ENCODE measurements around the gene SGTA.
A peak's percentile ranks its signal among the peaks of the same experiment; 100 is the strongest.

SGTA gene

DNA sequence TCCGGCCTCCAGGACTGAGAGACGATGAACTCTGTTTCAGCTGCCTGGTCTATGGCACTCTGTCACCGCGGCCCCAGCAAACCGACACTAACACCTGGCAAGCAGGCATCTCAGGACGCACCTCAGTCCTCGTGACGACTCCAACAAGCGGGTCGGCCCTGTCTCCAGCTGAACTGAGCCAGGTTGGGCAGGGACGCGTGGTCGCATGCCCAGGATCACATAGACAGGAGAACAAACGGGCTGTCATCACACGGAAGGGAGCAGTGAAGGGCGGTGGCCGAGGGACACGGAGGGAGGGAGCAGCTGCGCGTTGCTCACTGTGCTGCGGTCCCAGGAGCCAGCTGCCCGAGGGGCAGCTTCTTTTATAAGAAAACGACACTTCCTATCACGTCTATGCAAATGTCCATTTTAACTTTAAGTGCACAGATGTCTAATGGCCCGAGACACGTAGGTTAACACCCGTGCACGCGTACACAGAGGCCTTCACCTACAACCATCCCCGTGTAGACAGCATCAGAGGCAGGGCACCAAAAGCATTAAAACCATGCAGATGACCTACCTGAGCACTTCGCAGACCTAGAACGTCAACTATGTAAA is 8.9 kb downstream of the SGTA start:
- Histone ChIP-seq H3K27ac (ENCODE audit: low read depth, low read length) (no peak overlapping the region), H3K9ac (ENCODE audit: low read length) (no peak overlapping the region), H3K4me1 (ENCODE audit: insufficient read depth, low read length) (peaks cover 13% of the 10 kb centered on the region), H3K9me3 (ENCODE audit: low read length) (no peaks in the 10 kb centered on the region), H3K27me3 (ENCODE audit: control insufficient read depth in 1 of 2, insufficient read depth in 2 of 2, low read length in 2 of 2) (no peaks in the 10 kb centered on the region), H3K4me3 (ENCODE audit: low read depth in 1 of 2, low read length in 2 of 2) (no peak overlapping the region), H3K36me3 (ENCODE audit: insufficient read depth, low read length) (no peaks in the 10 kb centered on the region)

DNA sequence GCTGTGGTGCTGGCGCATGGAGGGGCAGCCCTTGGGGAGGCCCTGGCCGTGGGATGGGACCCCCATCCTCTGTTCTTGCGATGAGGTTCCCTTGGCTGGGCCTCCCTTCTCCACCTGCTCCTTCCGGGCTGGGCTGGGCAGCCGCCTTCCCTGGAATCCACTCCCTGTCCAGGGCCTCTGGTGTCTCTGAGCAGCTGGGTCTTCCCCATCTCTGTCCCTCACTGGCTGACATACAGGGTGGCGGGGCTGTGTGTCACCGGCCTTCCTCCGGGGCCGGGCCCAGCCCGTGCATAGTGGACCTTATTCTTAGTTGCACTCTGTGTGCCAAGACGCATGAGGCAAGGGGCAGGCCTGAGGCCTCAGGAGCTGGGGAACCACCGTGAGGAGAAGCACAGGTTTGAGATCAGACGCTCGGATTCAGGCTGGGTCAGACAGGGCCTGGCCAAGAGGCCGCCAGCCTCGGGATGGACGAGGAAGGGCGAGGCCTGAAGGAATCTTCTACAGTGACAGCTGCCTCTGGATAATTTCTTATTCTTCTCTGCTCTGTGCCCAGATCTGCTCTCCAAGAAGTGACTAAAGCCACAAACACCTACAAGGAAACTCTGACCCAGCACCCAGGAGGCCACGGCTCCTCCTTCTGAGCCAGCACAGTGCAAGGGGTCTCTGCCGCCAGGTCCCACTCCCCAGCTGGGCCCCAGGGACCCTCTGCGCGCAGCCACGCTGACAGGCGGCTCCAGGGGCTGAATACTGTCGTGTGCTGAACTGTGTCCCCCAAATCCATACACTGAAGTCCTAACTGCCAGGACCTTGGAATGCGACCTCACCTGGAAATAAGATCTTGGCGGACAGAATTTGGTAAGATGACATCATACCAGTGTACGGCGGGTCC is 11.0 kb downstream of the SGTA start:
- no peaks in the 10 kb centered on the region for H3K9me3 ChIP-seq (ENCODE audit: low read length)
- H3K27me3 ChIP-seq (ENCODE audit: control insufficient read depth in 1 of 2, insufficient read depth in 2 of 2, low read length in 2 of 2), result no peaks in the 10 kb centered on the region
- H3K36me3 ChIP-seq (ENCODE audit: insufficient read depth, low read length), result peaks cover 13% of the 10 kb centered on the region
- H3K9ac ChIP-seq (ENCODE audit: low read length), result no peak overlapping the region
- H3K4me1 ChIP-seq (ENCODE audit: insufficient read depth, low read length), result peaks cover 13% of the 10 kb centered on the region
- no peak overlapping the region for H3K27ac ChIP-seq (ENCODE audit: low read depth, low read length)
- H3K4me3 ChIP-seq (ENCODE audit: low read depth in 1 of 2, low read length in 2 of 2), result no peak overlapping the region

DNA sequence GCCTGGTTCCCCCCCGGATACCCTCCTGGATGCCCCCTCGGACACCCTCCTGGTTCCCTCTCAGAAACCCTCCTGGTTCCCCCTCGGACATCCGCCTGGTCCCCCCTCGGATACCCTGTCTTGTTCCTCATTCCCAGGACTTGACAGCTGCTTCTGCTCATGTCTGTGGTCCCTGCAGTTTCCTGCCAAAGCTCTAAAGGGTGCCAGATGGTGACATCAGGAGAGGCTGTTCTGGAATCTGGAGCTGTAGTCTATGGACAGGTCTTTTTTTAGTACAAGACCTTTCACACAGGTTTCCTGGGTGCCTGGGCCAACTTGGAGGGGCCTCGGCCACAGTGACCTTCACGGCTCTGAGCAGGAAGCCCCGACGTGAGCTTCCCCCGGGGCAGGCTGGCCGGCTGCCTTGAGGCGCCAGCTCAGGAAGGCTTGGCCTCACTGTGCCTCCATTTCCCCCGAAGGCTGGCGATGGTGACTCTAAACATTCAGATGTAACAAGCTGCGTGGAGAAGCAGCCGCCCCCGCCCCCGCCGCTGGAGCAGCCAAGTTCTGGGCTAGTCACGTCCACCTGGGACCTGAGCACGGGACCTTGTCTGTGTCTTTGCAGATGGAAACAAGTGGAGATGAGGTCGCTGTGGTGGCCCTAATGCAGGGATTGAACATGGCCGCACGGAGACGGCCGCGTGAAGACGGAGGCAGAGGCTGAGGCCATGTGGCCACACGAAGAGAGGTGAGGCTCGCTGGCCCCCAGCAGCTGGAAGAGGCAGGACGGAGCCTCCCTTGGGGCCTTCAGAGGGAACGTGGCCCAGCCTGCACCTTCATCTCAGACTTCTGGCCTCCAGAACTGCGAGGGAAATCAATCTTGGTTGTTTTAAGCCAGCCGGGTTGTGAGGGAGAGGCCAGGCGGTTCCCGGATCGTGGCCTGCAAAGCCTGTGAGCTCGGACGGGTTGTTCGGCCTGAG is 12.7 kb downstream of the SGTA start:
- peaks cover 23% of the 10 kb centered on the region for H3K36me3 ChIP-seq (ENCODE audit: insufficient read depth, low read length)
- H3K4me1 ChIP-seq (ENCODE audit: insufficient read depth, low read length), result peaks cover 13% of the 10 kb centered on the region
- H3K27ac ChIP-seq (ENCODE audit: low read depth, low read length), result peak overlapping the region; percentile 58
- H3K9me3 ChIP-seq (ENCODE audit: low read length), result no peaks in the 10 kb centered on the region
- no peak overlapping the region for H3K4me3 ChIP-seq (ENCODE audit: low read depth in 1 of 2, low read length in 2 of 2)
- H3K27me3 ChIP-seq (ENCODE audit: control insufficient read depth in 1 of 2, insufficient read depth in 2 of 2, low read length in 2 of 2), result no peaks in the 10 kb centered on the region
- no peak overlapping the region for H3K9ac ChIP-seq (ENCODE audit: low read length)

DNA sequence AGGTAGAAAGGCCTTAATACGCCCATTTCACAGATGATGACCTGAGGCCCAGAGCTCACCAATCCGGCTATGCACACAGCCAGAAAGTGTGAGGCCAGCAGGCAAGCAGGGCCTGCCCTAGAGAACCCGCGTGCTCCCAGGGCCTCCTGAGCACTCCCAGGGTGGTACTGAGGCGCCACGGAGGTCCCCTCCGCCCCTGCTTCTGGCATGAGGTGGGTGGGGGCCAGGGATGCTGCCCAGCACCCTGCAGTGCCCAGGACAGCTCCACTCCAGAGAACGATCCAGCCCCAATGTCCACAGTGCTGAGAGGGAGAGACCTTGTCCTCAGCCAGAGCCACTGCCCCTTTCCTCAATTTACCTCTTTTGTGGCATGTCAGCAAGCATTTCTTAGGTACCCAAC is 13.9 kb downstream of the SGTA start:
- H3K9me3 ChIP-seq (ENCODE audit: low read length), result no peaks in the 10 kb centered on the region
- no peak overlapping the region for H3K27ac ChIP-seq (ENCODE audit: low read depth, low read length)
- H3K4me1 ChIP-seq (ENCODE audit: insufficient read depth, low read length), result peaks cover 5% of the 10 kb centered on the region
- no peak overlapping the region for H3K4me3 ChIP-seq (ENCODE audit: low read depth in 1 of 2, low read length in 2 of 2)
- peaks cover 33% of the 10 kb centered on the region for H3K36me3 ChIP-seq (ENCODE audit: insufficient read depth, low read length)
- no peak overlapping the region for H3K9ac ChIP-seq (ENCODE audit: low read length)
- H3K27me3 ChIP-seq (ENCODE audit: control insufficient read depth in 1 of 2, insufficient read depth in 2 of 2, low read length in 2 of 2), result no peaks in the 10 kb centered on the region

DNA sequence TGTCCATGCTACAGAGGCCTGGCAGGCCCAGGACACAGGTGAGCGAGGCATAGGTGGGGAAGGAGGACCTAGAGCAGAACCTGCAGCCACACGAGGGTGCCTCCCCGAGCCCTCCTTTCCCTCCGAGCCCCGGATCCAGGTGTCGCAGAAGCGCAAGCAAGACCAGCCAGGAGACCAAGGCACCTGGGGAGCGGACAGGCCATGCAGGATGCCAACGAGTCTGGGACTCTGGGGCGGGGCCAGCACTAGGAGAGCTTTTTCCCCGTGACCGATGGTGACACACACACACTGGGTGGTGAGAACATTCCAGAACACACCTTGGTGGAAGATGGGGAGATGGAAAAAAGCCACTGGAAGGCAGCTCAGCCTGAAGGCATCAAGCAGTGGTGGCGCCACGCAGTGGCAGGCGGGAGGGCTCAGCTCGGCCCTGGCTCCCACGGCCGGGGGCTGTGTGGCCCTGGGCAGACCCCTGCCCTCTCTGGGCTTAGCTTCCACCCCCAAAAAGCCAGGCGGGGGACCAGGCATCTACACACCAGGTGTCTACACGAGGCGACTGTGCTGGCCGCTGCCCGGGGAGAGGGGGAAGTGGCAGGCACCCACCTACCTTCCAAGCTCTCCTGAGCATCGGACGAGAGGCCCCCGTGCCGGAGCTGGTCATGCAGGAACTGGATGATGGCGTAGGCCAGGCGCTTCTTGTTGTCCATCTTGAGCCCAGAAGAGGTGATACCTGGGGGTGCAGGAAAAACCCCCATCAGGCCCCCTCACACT is 14.5 kb downstream of the SGTA start:
- no peak overlapping the region for H3K9ac ChIP-seq (ENCODE audit: low read length)
- H3K36me3 ChIP-seq (ENCODE audit: insufficient read depth, low read length), result peaks cover 40% of the 10 kb centered on the region
- H3K27ac ChIP-seq (ENCODE audit: low read depth, low read length), result no peak overlapping the region
- H3K4me1 ChIP-seq (ENCODE audit: insufficient read depth, low read length), result peaks cover 5% of the 10 kb centered on the region
- H3K4me3 ChIP-seq (ENCODE audit: low read depth in 1 of 2, low read length in 2 of 2), result no peak overlapping the region
- no peaks in the 10 kb centered on the region for H3K9me3 ChIP-seq (ENCODE audit: low read length)
- H3K27me3 ChIP-seq (ENCODE audit: control insufficient read depth in 1 of 2, insufficient read depth in 2 of 2, low read length in 2 of 2), result no peaks in the 10 kb centered on the region

DNA sequence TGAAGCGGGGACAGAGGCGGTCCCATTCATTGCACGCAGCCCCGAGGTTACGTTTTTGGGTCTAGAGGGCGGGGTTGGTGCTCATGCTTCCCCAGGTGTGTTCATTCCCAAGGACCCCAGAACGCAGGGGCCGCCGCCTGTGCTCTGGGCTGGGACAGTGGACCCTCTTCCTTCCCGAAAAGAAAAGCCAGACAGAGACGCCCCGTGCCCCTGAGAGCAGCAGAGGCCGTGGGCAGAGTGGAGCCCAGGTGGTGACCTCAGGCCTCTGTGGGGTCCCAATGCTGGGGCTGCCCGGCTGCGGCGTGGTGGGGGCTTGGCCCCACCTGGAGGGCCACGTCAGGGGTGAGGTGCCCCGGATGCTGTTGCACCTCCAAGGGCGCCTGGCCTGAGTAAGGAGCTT is 15.4 kb downstream of the SGTA start:
- H3K4me1 ChIP-seq (ENCODE audit: insufficient read depth, low read length), result peaks cover 5% of the 10 kb centered on the region
- H3K27ac ChIP-seq (ENCODE audit: low read depth, low read length), result no peak overlapping the region
- no peaks in the 10 kb centered on the region for H3K27me3 ChIP-seq (ENCODE audit: control insufficient read depth in 1 of 2, insufficient read depth in 2 of 2, low read length in 2 of 2)
- no peak overlapping the region for H3K9ac ChIP-seq (ENCODE audit: low read length)
- H3K4me3 ChIP-seq (ENCODE audit: low read depth in 1 of 2, low read length in 2 of 2), result no peak overlapping the region
- H3K9me3 ChIP-seq (ENCODE audit: low read length), result no peaks in the 10 kb centered on the region
- peaks cover 49% of the 10 kb centered on the region for H3K36me3 ChIP-seq (ENCODE audit: insufficient read depth, low read length)

DNA sequence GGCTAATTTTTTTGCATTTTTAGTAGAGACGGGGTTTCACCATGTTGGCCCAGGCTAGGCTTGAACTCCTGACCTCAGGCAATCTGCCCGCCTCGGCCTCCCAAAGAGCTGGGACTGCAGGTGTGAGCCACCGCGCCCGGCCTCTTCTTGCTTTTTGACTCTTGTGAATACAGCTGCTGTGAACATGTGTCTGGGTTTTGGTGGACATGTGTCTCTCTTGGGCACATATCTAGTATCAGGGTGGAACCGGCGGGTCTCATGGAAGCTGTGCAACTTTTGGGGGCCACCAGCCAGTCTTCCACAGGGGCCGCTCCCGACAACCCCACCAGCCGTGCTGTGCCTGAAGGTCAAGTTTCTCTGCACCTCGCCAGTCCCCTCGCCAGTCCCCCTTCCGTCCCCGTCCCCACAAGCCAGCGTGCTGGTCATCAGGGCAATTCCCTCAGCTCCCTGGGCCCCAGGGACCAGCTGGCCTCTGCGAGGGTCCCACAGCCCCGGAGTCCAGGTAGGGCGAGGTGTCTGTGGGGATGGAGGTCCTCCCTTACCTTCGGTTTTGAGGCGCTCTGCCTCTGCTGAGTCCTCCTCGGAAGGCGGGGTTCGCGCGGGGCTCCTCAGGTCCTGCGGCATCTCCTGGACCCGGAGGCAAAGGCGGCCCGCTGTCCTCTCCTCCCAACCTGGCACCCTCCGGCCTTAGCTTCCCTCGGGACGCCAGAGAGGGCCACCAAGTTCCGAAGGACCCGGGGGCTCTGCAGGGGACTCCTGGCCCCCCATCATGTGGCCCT is 16.3 kb downstream of the SGTA start:
- Histone ChIP-seq H3K27ac (ENCODE audit: low read depth, low read length) (no peak overlapping the region), H3K4me1 (ENCODE audit: insufficient read depth, low read length) (peaks cover 5% of the 10 kb centered on the region), H3K27me3 (ENCODE audit: control insufficient read depth in 1 of 2, insufficient read depth in 2 of 2, low read length in 2 of 2) (no peaks in the 10 kb centered on the region), H3K9me3 (ENCODE audit: low read length) (no peaks in the 10 kb centered on the region), H3K9ac (ENCODE audit: low read length) (no peak overlapping the region), H3K4me3 (ENCODE audit: low read depth in 1 of 2, low read length in 2 of 2) (no peak overlapping the region), H3K36me3 (ENCODE audit: insufficient read depth, low read length) (peaks cover 58% of the 10 kb centered on the region)

DNA sequence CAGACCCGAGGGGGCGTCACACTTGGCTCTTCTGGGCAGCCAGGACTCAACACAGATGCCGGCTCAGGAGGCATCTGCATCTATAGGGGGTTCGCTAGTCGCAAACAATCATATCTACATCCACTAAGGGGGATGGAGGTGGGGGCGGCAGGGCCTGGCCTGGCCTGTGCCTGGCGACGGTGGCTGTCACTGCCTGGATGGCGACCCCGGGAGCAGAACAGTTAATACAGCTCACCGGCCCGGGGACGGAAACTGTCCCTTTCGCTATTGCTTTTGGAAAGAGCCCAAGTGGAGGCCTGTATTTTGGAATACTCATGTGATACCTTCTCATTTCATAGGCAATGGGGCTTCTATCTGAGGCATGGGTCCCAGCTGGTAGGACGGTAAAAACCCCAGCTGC is 17.7 kb downstream of the SGTA start:
- Histone ChIP-seq H3K36me3 (ENCODE audit: insufficient read depth, low read length) (peaks cover 59% of the 10 kb centered on the region), H3K9ac (ENCODE audit: low read length) (no peak overlapping the region)

DNA sequence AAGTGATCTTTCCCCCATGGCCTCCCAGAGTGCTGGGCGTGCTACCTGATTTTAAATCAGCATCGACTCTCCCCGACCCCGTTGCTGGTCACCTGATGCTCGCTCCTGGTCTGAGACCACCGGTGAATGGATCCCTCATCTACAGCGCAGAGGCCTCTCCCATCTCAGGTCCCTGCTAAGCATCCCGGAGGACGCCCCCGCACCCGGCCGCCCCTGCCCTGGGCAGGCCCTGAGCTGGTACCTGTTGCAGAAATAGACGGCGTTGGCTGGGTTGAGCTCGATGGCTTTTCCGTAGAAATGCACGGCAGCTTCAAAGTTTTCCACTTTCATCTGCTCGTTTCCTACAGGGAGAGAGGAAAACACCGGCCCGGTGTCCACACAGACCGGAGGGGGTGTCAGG is 18.1 kb downstream of the SGTA start:
- Histone ChIP-seq H3K4me3 (ENCODE audit: low read depth in 1 of 2, low read length in 2 of 2) (no peak overlapping the region), H3K27me3 (ENCODE audit: control insufficient read depth in 1 of 2, insufficient read depth in 2 of 2, low read length in 2 of 2) (no peaks in the 10 kb centered on the region), H3K27ac (ENCODE audit: low read depth, low read length) (no peak overlapping the region), H3K9me3 (ENCODE audit: low read length) (no peaks in the 10 kb centered on the region), H3K9ac (ENCODE audit: low read length) (no peak overlapping the region), H3K4me1 (ENCODE audit: insufficient read depth, low read length) (no peaks in the 10 kb centered on the region), H3K36me3 (ENCODE audit: insufficient read depth, low read length) (peaks cover 59% of the 10 kb centered on the region)

More for the DNA sequence above, 17.7 kb downstream of the SGTA start:
- Histone ChIP-seq H3K9me3 (ENCODE audit: low read length) (no peaks in the 10 kb centered on the region), H3K4me3 (ENCODE audit: low read depth in 1 of 2, low read length in 2 of 2) (no peak overlapping the region), H3K4me1 (ENCODE audit: insufficient read depth, low read length) (no peaks in the 10 kb centered on the region), H3K27ac (ENCODE audit: low read depth, low read length) (no peak overlapping the region), H3K27me3 (ENCODE audit: control insufficient read depth in 1 of 2, insufficient read depth in 2 of 2, low read length in 2 of 2) (no peaks in the 10 kb centered on the region)

DNA sequence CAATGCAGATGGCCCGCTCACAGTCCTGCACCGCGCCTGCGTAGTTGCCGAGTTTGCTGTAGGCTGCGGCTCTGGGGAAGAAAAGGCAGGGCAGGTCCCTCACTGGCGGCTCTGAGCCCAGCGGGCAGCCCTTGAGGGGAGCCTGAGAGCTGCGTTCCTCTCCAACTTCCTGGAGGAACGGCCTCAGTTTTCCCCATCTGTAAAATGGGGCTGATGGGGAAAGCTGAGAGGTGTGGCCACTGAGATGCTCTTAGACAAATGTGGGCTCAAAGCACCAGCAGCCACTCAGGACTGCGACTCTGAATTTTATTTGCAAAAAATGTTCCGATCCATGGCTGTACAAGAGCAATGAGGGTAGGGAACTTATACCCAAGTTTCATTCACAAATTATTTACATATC is 19.4 kb downstream of the SGTA start:
- Histone ChIP-seq H3K9me3 (ENCODE audit: low read length) (no peaks in the 10 kb centered on the region), H3K4me3 (ENCODE audit: low read depth in 1 of 2, low read length in 2 of 2) (no peak overlapping the region), H3K27ac (ENCODE audit: low read depth, low read length) (no peak overlapping the region), H3K36me3 (ENCODE audit: insufficient read depth, low read length) (peaks cover 65% of the 10 kb centered on the region), H3K4me1 (ENCODE audit: insufficient read depth, low read length) (no peaks in the 10 kb centered on the region), H3K9ac (ENCODE audit: low read length) (no peak overlapping the region), H3K27me3 (ENCODE audit: control insufficient read depth in 1 of 2, insufficient read depth in 2 of 2, low read length in 2 of 2) (no peaks in the 10 kb centered on the region)

All from muscle layer of colon (tissue), 2 donors.